GM21619 (cell line): ENCODE data around the gene HEATR5B.
"Not testable (repeated sequence)": the region's sequence is repeated elsewhere in the genome, so short reads cannot be mapped to it uniquely, and the experiment has no call there.

Source experiments
- ATAC-seq: cut with Tn5 transposase; IDR thresholded peaks from one replicate; pipeline ENCODE4 v1.9.1; 2021; ENCODE audit not compliant: unreplicated experiment

The HEATR5B gene

DNA sequence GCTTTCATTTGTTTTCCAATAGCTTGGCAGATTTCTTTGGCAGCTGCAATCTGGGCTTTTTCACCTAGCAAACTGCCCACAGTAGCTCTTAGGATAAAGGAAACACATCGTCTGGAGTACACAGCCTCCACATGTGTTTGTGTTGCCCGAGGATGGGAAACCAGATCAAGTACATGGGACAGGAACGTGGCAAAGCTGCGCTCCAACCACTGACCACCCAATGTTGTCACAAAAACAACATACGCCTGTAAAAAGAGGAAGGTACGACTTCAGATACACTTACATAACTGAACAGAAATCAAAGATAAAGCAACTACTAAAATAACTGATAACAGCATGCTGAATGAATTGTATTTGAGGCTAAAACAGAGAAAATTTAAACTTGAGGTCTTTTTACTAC lies 15.5 kb downstream of the HEATR5B start:
- no peak for ATAC-seq

DNA sequence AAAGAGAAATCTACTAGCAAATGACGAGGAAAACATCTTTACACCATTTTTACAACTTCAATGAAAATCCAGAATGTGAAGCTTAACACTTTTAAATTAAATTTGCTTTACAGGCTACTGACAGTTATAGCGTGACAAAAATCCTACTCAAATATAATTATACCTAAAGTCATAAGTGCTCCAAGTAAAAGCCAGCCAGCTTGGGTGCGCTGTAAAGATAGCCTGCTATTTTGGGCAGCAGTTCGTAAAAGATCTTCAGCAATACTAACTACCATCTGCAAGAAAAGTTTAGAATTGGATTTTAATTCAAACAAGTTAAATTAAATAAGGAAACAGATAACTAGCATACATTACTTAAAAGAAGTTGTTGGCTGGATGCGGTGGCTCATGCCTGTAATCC lies 22.4 kb downstream of the HEATR5B start:
- ATAC-seq, result no peak

GRCh38 chr2:37061013-37061711 lies 23.0 kb downstream of the HEATR5B start:
- ATAC-seq, result no peak

GRCh38 chr2:37060446-37060845 lies 23.7 kb downstream of the HEATR5B start:
- ATAC-seq, result no peak

- no peak for ATAC-seq
Measured at GRCh38 chr2:37059841-37060240, 24.3 kb downstream of the HEATR5B start.

- no peak for ATAC-seq
Measured at GRCh38 chr2:37052600-37053332, 31.4 kb downstream of the HEATR5B start.

GRCh38 chr2:37039580-37039979 lies 44.6 kb downstream of the HEATR5B start:
- ATAC-seq, result no peak

DNA sequence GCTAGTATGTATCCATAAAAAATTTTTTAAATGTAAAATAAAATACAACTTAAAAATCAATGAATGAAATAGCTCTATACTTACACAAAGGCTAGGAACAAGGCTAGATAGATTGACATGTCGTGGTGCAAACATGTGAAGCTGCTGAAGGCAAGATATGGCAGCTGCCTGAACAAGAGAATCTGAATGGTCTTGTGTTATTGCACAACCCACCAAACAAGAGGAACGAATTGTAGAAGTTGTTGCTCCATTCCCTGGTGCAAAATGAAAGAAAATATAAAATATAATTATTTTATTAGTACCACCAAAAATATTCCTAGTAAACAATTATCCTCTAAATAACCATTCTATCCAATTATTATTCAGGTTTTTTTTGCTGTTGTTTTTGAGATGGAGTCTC lies 46.4 kb downstream of the HEATR5B start:
- no peak for ATAC-seq

- no peak for ATAC-seq
Measured at GRCh38 chr2:37029758-37030157, 54.4 kb downstream of the HEATR5B start.

DNA sequence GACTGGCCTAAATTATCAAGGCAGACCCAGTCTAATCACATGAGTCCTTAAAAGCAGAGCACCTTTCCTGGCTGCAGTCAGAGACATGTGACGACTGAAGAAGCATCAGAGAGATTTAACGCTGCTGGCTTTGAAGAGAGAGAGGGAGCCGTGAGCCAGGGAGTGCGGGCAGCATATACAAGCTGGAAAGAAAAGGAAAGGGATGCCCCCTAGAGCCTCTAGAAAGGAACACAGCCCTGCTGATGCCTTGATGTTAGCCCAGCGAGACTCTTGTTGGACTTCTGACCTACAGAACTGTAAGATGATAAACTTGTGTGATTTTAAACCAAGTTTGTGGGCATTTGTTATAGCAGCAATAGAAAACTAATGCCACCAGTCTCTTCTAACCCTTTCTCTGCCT lies 58.1 kb downstream of the HEATR5B start:
- ATAC-seq, result no peak

DNA sequence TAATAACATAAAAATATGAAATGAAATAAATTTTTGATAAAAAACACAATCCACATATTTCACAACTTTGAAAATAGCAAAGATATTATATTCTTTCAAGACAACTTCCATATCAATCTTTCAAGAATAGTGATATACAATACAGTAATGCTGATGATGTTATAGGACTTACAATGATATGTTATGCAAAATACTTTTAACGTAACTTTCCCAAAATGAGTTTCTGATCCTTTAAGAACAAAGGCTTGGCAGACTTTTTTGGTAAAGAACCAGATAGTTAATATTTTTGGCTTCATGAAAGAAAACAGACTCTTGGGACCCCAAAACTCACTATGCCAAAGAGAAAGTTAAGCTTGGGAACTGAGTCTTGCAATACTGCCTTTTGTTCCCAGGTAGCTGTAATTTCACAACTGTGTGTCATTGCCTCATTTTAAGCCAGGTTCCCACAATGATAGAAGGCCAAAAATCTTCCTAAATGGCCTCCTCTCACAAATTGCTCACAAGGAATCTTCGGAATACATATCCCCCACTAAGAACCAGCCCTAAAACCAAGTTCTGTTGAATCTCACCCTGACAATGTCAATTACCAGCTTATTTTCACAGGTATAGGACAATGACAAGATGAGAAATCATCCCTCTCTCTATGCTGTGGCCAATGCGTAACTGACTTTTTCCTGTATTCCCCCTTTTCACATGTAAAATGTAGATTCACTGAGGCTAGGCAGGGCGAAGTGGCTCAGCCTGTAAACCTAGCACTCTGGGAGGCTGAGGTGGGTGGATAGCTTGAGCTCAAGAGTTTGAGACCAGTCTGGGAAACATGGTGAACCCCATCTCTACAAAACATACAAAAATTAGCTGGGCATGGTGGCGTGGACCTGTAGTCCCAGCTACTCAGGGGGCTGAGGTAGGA lies 63.0 kb downstream of the HEATR5B start:
- no peak for ATAC-seq

DNA sequence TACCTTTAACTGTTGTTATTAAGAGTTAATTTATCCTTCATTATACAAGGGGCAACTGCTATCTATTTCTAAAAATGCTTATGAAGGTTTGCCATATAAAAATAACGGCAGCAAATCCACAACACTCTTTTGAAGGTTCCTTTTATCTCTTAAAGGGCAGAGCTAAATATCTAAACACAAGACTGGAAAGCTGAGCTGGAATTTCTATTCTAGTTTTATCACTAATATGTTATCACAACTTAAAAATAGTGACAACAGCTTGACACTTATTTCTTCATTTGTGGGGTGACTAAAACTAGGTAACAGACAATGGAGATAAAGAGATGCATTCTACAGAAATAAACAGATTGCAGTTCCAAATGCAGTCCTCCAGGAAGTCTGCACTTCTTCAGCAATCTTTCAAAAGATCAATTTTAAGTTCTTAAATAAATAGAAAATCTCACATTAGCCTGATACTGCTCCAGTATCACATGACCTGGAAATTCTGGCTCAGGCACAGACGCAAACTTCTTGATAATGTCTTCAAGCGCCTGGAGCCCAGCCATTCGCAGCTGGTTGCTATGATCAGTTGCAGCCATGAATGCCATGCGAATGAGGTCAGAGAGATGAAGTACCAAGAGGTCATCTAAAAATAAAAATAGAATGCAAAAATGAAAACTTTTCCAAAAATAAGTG lies 63.8 kb downstream of the HEATR5B start:
- ATAC-seq, result no peak

DNA sequence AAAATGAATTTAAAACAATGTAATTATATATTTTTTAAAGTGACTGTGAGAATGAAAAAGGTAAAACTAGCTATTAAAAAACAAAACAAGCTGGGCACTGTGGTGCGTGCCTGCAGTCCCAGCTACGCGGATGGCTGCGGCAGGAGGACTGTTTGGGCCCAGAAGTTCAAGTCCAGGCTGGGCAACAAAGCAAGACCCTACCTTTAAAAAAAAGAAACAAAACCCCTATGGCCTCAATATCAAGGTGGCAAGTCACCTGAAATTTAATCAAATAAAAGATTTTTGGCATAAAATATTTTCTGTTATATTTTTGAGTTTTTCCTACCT lies 70.9 kb downstream of the HEATR5B start:
- ATAC-seq, result peak; percentile 14

GRCh38 chr2:37011130-37011529 lies 73.0 kb downstream of the HEATR5B start:
- peak; percentile 48 for ATAC-seq

- ATAC-seq, result peak; percentile 99
Measured at GRCh38 chr2:37005118-37005868, 78.9 kb downstream of the HEATR5B start.

- no peak for ATAC-seq
Measured at GRCh38 chr2:37000988-37001556, 83.1 kb downstream of the HEATR5B start.

DNA sequence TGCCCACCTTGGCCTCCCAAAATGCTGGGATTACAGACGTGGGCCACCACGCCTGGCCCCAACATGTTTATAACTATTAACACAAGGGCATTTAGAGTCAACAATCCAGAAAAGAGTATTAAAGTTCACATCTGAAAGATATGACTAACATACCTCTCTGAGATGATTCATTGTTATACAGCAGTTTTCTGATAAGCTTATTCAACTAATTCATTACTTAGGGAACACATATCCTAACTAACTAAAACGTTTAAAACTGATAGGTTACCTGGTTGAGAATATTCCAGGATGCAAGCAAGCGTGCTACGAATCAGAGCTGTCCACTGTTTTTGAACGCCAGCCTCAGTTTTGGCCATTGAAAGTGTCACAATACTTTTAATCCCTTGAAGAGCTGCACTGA lies 83.9 kb downstream of the HEATR5B start:
- ATAC-seq, result no peak

DNA sequence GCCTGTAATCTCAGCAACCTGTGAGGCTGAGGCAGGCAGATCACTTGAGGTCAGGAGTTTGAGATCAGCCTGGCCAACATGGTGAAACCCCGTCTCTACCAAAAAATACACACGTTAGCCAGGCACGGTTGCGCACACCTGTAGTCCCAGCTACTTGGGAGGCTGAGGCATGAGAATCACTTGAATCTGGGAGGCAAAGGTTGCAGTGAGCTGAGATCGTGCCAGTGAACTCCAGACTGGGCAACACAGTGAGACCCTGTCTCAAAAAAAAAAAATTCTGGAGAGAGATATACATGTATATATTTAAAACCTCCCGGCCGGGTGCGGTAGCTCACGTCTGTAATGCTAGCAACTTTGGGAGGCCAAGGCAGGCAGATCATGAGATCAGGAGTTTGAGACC lies 84.8 kb downstream of the HEATR5B start:
- ATAC-seq, result not testable (repeated sequence)

GRCh38 chr2:36993841-36994620 lies 90.1 kb downstream of the HEATR5B start:
- no peak for ATAC-seq
